Measurements from ENCODE around the gene PGM5. TPM values are rescaled to one million over a fixed set of nuclear protein-coding genes. Genes with fewer than 3 reads are reported as not detected.

The PGM5 gene
- polyA plus RNA-seq, 1 donor (not counting 4 experiments of a cell fraction or from before 2014, with no cell fraction given): 0.18 TPM

GRCh38 chr9:68428481-68428880 lies 72.1 kb downstream of the PGM5 start:
- Histone ChIP-seq H3K36me3 (ENCODE audit: control insufficient read depth in 2 of 2, extremely low read depth in 1 of 2, insufficient read depth in 2 of 2, low read length in 2 of 2) (no peaks in the 10 kb centered on the region), H3K4me2 (ENCODE audit: control insufficient read depth, extremely low read depth, insufficient read depth, low read depth, low read length) (no peak overlapping the region), H3K9me1 (ENCODE audit: control insufficient read depth, extremely low read depth, insufficient read depth, low read length) (no peaks in the 10 kb centered on the region), H3K4me1 (ENCODE audit: control insufficient read depth, extremely low read depth, insufficient read depth, low read length) (no peaks in the 10 kb centered on the region), H4K20me1 (ENCODE audit: control insufficient read depth, extremely low read depth, insufficient read depth, low read length) (no peaks in the 10 kb centered on the region), H3K79me2 (ENCODE audit: control insufficient read depth, insufficient read depth, low read length) (no peaks in the 10 kb centered on the region), H3K9ac (ENCODE audit: control insufficient read depth, extremely low read depth, insufficient read depth, low read length) (no peak overlapping the region), H3K9me3 (ENCODE audit: control insufficient read depth, low read depth, low read length) (no peaks in the 10 kb centered on the region), H3K27me3 (ENCODE audit: control insufficient read depth, extremely low read depth, insufficient read depth, low read length) (no peaks in the 10 kb centered on the region), H3K27ac (ENCODE audit: control insufficient read depth, insufficient read depth, low read length) (no peak overlapping the region), H3K4me3 (ENCODE audit: control insufficient read depth in 2 of 3, extremely low read depth in 1 of 3, insufficient read depth in 2 of 3, low read depth in 1 of 3, low read length in 3 of 3) (no peak overlapping the region), H2AFZ (ENCODE audit: control insufficient read depth, low read length) (no peak overlapping the region)
- FAIRE-seq (no peak), DNase-seq (ENCODE audit: low read depth, low spot score) (no peak)
- dilution Hi-C loops (cut with MboI; ENCODE audit: extremely low pct_ligation_motif_present, low sequenced_read_pairs): no loop called here
- TF ChIP-seq EZH2 (IDR thresholded peaks at IDR 0.05; ENCODE audit: low read length): no peak
- TF ChIP-seq CTCF (optimal IDR thresholded peaks at IDR 0.05 in 1 of 3, IDR thresholded peaks at IDR 0.05 in 1 of 3, conservative IDR thresholded peaks at IDR 0.05 in 1 of 3; ENCODE audit: extremely low read depth in 1 of 3, insufficient read depth in 2 of 3, low read length in 3 of 3): no peak

- H2AFZ ChIP-seq (ENCODE audit: control insufficient read depth, low read length): no peak overlapping the region
- FAIRE-seq (no peak), DNase-seq (ENCODE audit: low read depth, low spot score) (no peak)
- H3K4me1 ChIP-seq (ENCODE audit: control insufficient read depth, extremely low read depth, insufficient read depth, low read length): no peaks in the 10 kb centered on the region
- H3K27ac ChIP-seq (ENCODE audit: control insufficient read depth, insufficient read depth, low read length): no peak overlapping the region
- H3K4me2 ChIP-seq (ENCODE audit: control insufficient read depth, extremely low read depth, insufficient read depth, low read depth, low read length): no peak overlapping the region
- dilution Hi-C loops (cut with MboI; ENCODE audit: extremely low pct_ligation_motif_present, low sequenced_read_pairs): no loop called here
- no peak overlapping the region for H3K9ac ChIP-seq (ENCODE audit: control insufficient read depth, extremely low read depth, insufficient read depth, low read length)
- H3K36me3 ChIP-seq (ENCODE audit: control insufficient read depth in 2 of 2, extremely low read depth in 1 of 2, insufficient read depth in 2 of 2, low read length in 2 of 2): no peaks in the 10 kb centered on the region
- no peaks in the 10 kb centered on the region for H3K27me3 ChIP-seq (ENCODE audit: control insufficient read depth, extremely low read depth, insufficient read depth, low read length)
- no peaks in the 10 kb centered on the region for H3K79me2 ChIP-seq (ENCODE audit: control insufficient read depth, insufficient read depth, low read length)
- H3K9me1 ChIP-seq (ENCODE audit: control insufficient read depth, extremely low read depth, insufficient read depth, low read length): no peaks in the 10 kb centered on the region
- H3K4me3 ChIP-seq (ENCODE audit: control insufficient read depth in 2 of 3, extremely low read depth in 1 of 3, insufficient read depth in 2 of 3, low read depth in 1 of 3, low read length in 3 of 3): no peak overlapping the region
- TF ChIP-seq CTCF (optimal IDR thresholded peaks at IDR 0.05 in 1 of 3, IDR thresholded peaks at IDR 0.05 in 1 of 3, conservative IDR thresholded peaks at IDR 0.05 in 1 of 3; ENCODE audit: extremely low read depth in 1 of 3, insufficient read depth in 2 of 3, low read length in 3 of 3): no peak
- TF ChIP-seq EZH2 (IDR thresholded peaks at IDR 0.05; ENCODE audit: low read length): no peak
- H3K9me3 ChIP-seq (ENCODE audit: control insufficient read depth, low read depth, low read length): no peaks in the 10 kb centered on the region
- H4K20me1 ChIP-seq (ENCODE audit: control insufficient read depth, extremely low read depth, insufficient read depth, low read length): no peaks in the 10 kb centered on the region
Measured at GRCh38 chr9:68429631-68430030, 73.2 kb downstream of the PGM5 start.

All from keratinocyte (primary cell).